Fibroblast of lung (primary cell): ENCODE results near the gene NBEA. TPM values are rescaled to one million over a fixed set of nuclear protein-coding genes. Genes with fewer than 3 reads are reported as not detected.
A peak's percentile ranks its signal among the peaks of the same experiment; 100 is the strongest.

Experiments used
- DNase-seq, 2 donors: peaks; one replicate each; pipeline versions ENCODE4 v3.0.0 to v3.0.0-alpha.2; 2010; ENCODE audit warnings: low read depth in 2 of 2
- H2AFZ ChIP-seq: 2 replicates; pipeline ENCODE4 v1.5.1; 2012; ENCODE audit warnings: low read length, control low read depth, inconsistent platforms
- H3K27ac ChIP-seq: 2 replicates; pipeline ENCODE4 v1.5.1; 2011; ENCODE audit warnings: low read length, control low read depth; ENCODE audit not compliant: insufficient read depth
- H3K27me3 ChIP-seq: 2 replicates; pipeline ENCODE4 v1.5.1; 2011; ENCODE audit warnings: mild to moderate bottlenecking, low read length; ENCODE audit not compliant: control insufficient read depth, insufficient read depth
- H3K36me3 ChIP-seq: 2 replicates; pipeline ENCODE4 v1.5.1; 2011; ENCODE audit warnings: low read length; ENCODE audit not compliant: control insufficient read depth, insufficient read depth
- H3K4me1 ChIP-seq: 2 replicates; pipeline ENCODE4 v1.5.1; 2011; ENCODE audit warnings: low read length; ENCODE audit not compliant: control insufficient read depth, insufficient read depth; ENCODE audit errors: extremely low read depth
- H3K4me2 ChIP-seq: 2 replicates; pipeline ENCODE4 v1.5.1; 2011; ENCODE audit warnings: low read length, control low read depth; ENCODE audit not compliant: insufficient read depth; ENCODE audit errors: extremely low read depth
- H3K4me3 ChIP-seq, 4 experiments: fragments of 200-600 bp in 1 of 4; sonication (generic) in 1 of 4; replicated peaks in 1 of 4; 2 replicates each; pipeline ENCODE4 v1.5.1; 2011 to 2016; ENCODE audit warnings: low read length in 4 of 4, low read depth in 3 of 4, mild to moderate bottlenecking in 3 of 4, control low read depth in 2 of 4, inconsistent platforms in 1 of 4, mixed read lengths in 1 of 4; ENCODE audit not compliant: insufficient read depth in 1 of 4; ENCODE audit errors: control extremely low read depth in 1 of 4
- H3K79me2 ChIP-seq: 2 replicates; pipeline ENCODE4 v1.5.1; 2012; ENCODE audit warnings: mild to moderate bottlenecking, low read length, inconsistent platforms; ENCODE audit not compliant: control insufficient read depth, insufficient read depth
- H3K9ac ChIP-seq: 2 replicates; pipeline ENCODE4 v1.5.1; 2011; ENCODE audit warnings: mild to moderate bottlenecking, low read length, control low read depth; ENCODE audit not compliant: insufficient read depth
- H3K9me3 ChIP-seq: 2 replicates; pipeline ENCODE4 v1.5.1; 2012; ENCODE audit warnings: low read depth, low read length; ENCODE audit not compliant: control insufficient read depth, insufficient read depth
- H4K20me1 ChIP-seq: 2 replicates; pipeline ENCODE4 v1.5.1; 2011; ENCODE audit warnings: low read length; ENCODE audit not compliant: control insufficient read depth, insufficient read depth; ENCODE audit errors: extremely low read depth
- EZH2 ChIP-seq: IDR thresholded peaks from 2 replicates; pipeline ENCODE4 v1.5.1; 2012; ENCODE audit warnings: low read length, control low read depth, mild to moderate bottlenecking; ENCODE audit errors: missing control alignments
- polyA plus RNA-seq, 2 donors: library from polyadenylated mRNA; depleted of rRNA in 1 of 2; stranded (reverse) in 1 of 2; unstranded in 1 of 2; fragments of >200 nt; gene quantifications; 2 replicates each; pipeline ENCODE4 v1.2.1, GENCODE V29; 2011 to 2012; ENCODE audit warnings: missing spikeins in 1 of 2
- total RNA-seq: library from RNA; depleted of rRNA; stranded (reverse); fragments of >200 nt; gene quantifications from 2 replicates; pipeline ENCODE4 v1.2.1, GENCODE V29; 2014
- TF ChIP-seq, protein P1 (sequence below), 2 donors: IDR thresholded peaks in 1 of 2; conservative IDR thresholded peaks in 1 of 2; 1 replicate in 1 of 2; 2 replicates in 1 of 2; pipeline ENCODE4 v1.5.1; 2011 to 2012; ENCODE audit warnings: low read length in 2 of 2, control low read depth in 1 of 2, inconsistent platforms in 1 of 2, low read depth in 1 of 2, mild to moderate bottlenecking in 1 of 2

NBEA gene
- total and polyA plus RNA-seq, 2 donors (not counting 1 experiment from before 2014, with no cell fraction given) = 3.6 to 7.8 TPM

GRCh38 chr13:35468195-35468594 lies 526.1 kb downstream of the NBEA start:
- no peaks in the 10 kb centered on the region for H3K9me3 ChIP-seq
- no peak overlapping the region for H3K4me2 ChIP-seq
- TF ChIP-seq, protein P1, sequence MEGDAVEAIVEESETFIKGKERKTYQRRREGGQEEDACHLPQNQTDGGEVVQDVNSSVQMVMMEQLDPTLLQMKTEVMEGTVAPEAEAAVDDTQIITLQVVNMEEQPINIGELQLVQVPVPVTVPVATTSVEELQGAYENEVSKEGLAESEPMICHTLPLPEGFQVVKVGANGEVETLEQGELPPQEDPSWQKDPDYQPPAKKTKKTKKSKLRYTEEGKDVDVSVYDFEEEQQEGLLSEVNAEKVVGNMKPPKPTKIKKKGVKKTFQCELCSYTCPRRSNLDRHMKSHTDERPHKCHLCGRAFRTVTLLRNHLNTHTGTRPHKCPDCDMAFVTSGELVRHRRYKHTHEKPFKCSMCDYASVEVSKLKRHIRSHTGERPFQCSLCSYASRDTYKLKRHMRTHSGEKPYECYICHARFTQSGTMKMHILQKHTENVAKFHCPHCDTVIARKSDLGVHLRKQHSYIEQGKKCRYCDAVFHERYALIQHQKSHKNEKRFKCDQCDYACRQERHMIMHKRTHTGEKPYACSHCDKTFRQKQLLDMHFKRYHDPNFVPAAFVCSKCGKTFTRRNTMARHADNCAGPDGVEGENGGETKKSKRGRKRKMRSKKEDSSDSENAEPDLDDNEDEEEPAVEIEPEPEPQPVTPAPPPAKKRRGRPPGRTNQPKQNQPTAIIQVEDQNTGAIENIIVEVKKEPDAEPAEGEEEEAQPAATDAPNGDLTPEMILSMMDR (conservative IDR thresholded peaks at IDR 0.05 in 1 of 2, IDR thresholded peaks at IDR 0.05 in 1 of 2; ENCODE audit: low read depth in 1 of 2, low read length in 2 of 2) = no peak
- no peak for TF ChIP-seq EZH2
- no peaks in the 10 kb centered on the region for H4K20me1 ChIP-seq
- no peaks in the 10 kb centered on the region for H3K79me2 ChIP-seq
- peak in 1 of 2 donors; percentile 48 for DNase-seq
- no peak overlapping the region for H3K9ac ChIP-seq
- no peaks in the 10 kb centered on the region for H3K4me1 ChIP-seq
- H3K27me3 ChIP-seq = no peaks in the 10 kb centered on the region
- H3K36me3 ChIP-seq = no peaks in the 10 kb centered on the region
- H3K27ac ChIP-seq = no peak overlapping the region
- no peak overlapping the region for H2AFZ ChIP-seq
- H3K4me3 ChIP-seq = no peak overlapping the region

- Histone ChIP-seq H3K4me3 (peak overlapping the region in 2 of 4 experiments; percentile 41 to 53), H3K4me2 (no peak overlapping the region), H4K20me1 (no peaks in the 10 kb centered on the region), H3K4me1 (no peaks in the 10 kb centered on the region), H3K27ac (no peak overlapping the region), H3K27me3 (no peaks in the 10 kb centered on the region), H2AFZ (no peak overlapping the region), H3K9me3 (no peaks in the 10 kb centered on the region), H3K79me2 (peaks cover 2% of the 10 kb centered on the region), H3K36me3 (no peaks in the 10 kb centered on the region), H3K9ac (no peak overlapping the region)
- DNase-seq = no peak
- TF ChIP-seq, protein P1 (conservative IDR thresholded peaks at IDR 0.05 in 1 of 2, IDR thresholded peaks at IDR 0.05 in 1 of 2; ENCODE audit: low read depth in 1 of 2, low read length in 2 of 2) = no peak
- no peak for TF ChIP-seq EZH2
Observed at GRCh38 chr13:35469806-35470525, 527.9 kb downstream of the NBEA start.

DNA sequence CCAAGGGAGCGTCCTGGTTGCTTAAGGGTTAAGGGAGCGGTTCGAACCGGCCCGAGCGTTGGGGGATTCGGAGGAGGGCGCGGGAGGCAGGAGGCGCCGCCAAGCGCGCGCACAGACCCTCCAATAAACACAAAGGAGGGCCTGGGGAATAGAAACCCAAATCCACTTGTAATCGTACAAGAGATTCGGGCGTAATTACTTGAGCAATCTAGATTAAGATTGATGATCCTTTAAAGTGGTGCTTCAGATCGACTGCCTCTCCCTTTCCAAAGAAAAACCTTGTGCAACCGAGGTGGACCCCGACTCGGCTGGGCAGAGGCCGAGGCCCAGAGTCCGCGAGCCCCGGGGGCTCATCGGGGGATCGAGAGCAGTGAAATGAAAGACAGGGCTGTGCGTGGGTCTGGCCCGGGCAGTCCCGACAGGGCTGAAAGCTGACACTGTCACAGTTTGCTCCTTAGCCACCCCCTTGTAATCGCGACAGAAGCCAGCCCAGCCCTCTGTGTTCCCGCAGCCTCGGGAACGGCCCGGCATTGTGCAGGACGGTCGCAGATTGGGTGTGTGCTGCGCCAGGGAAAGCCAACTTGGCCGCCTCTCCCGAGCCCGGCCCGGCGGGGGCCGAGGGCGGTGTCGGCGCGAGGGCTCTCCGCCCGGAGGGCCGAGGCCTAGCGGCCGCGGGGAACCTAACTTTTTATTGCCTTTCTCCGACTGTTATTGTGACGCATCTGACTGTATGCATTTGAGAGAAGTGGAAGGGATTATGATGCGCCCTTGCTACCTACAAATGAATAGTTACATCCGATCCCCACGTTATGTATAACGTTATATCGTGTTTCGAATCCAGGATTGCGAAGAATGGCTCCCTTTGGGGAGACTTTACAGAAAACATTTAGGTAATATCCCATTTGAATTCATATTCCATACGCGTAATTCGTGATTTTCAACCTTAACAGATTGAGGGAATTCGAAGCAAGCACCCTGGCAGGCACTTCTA lies 528.9 kb downstream of the NBEA start:
- DNase-seq = peak; percentile 33 to 39
- peak overlapping the region; percentile 89 for H3K4me2 ChIP-seq
- H3K4me3 ChIP-seq = peak overlapping the region; percentile 41 to 53 (median 47)
- H3K27ac ChIP-seq = peak overlapping the region; percentile 35
- no peaks in the 10 kb centered on the region for H3K4me1 ChIP-seq
- H3K79me2 ChIP-seq = peaks cover 2% of the 10 kb centered on the region
- peak overlapping the region; percentile 45 for H3K9ac ChIP-seq
- H3K9me3 ChIP-seq = no peaks in the 10 kb centered on the region
- H4K20me1 ChIP-seq = no peaks in the 10 kb centered on the region
- no peaks in the 10 kb centered on the region for H3K36me3 ChIP-seq
- TF ChIP-seq, protein P1 (conservative IDR thresholded peaks at IDR 0.05 in 1 of 2, IDR thresholded peaks at IDR 0.05 in 1 of 2; ENCODE audit: low read depth in 1 of 2, low read length in 2 of 2) = no peak
- no peak for TF ChIP-seq EZH2
- no peaks in the 10 kb centered on the region for H3K27me3 ChIP-seq
- peak overlapping the region; percentile 77 for H2AFZ ChIP-seq
